Neural progenitor cell (in vitro differentiated cells): ENCODE data around the gene KCNQ1. TPM values are rescaled to one million over a fixed set of nuclear protein-coding genes. Genes with fewer than 3 reads are reported as not detected.

Experiments
- DNase-seq: peaks from one replicate; pipeline ENCODE4 v3.0.0-alpha.2; 2016; ENCODE audit warnings: low spot score
- H2AFZ ChIP-seq: fragments of 200-600 bp; sonication (generic); replicated peaks from 2 replicates; pipeline ENCODE4 v1.6.1; 2016; ENCODE audit warnings: antibody characterized with exemption
- H3F3A ChIP-seq: fragments of 200-600 bp; sonication (generic); 2 replicates; pipeline ENCODE4 v1.6.1; 2016; ENCODE audit warnings: antibody characterized with exemption, low read depth
- H3K27ac ChIP-seq: fragments of 200-600 bp; sonication (generic); 2 replicates; pipeline ENCODE4 v1.5.1; 2016; ENCODE audit warnings: mild to moderate bottlenecking
- H3K27me3 ChIP-seq: fragments of 200-600 bp; sonication (generic); 2 replicates; pipeline ENCODE4 v1.6.1; 2016; ENCODE audit warnings: mild to moderate bottlenecking, moderate library complexity
- H3K36me3 ChIP-seq: fragments of 200-600 bp; sonication (generic); 2 replicates; pipeline ENCODE4 v1.5.1; 2016
- H3K4me1 ChIP-seq: fragments of 200-600 bp; sonication (generic); 2 replicates; pipeline ENCODE4 v1.6.1; 2016; ENCODE audit warnings: mixed run types
- H3K4me2 ChIP-seq: fragments of 200-600 bp; sonication (generic); 2 replicates; pipeline ENCODE4 v1.6.1; 2016
- H3K4me3 ChIP-seq: fragments of 200-600 bp; sonication (generic); 2 replicates; pipeline ENCODE4 v1.5.1; 2016
- H3K79me2 ChIP-seq: fragments of 200-600 bp; sonication (generic); 2 replicates; pipeline ENCODE4 v1.6.1; 2016; ENCODE audit warnings: low read depth
- H3K9ac ChIP-seq: fragments of 200-600 bp; sonication (generic); 2 replicates; pipeline ENCODE4 v1.6.1; 2016
- H3K9me3 ChIP-seq: fragments of 200-600 bp; sonication (generic); 2 replicates; pipeline ENCODE4 v1.5.1; 2016; ENCODE audit warnings: low read depth
- H4K20me1 ChIP-seq: fragments of 200-600 bp; sonication (generic); 2 replicates; pipeline ENCODE4 v1.6.1; 2016; ENCODE audit warnings: low read depth
- H3K27ac Mint-ChIP-seq: 3 replicates; pipeline ENCODE4 v1.8.0; 2021; ENCODE audit warnings: mixed read lengths
- H3K27me3 Mint-ChIP-seq: 2 replicates; pipeline ENCODE4 v1.8.0; 2022; ENCODE audit warnings: low read depth, mild to moderate bottlenecking, inconsistent platforms, moderate library complexity, mixed read lengths; ENCODE audit not compliant: insufficient read depth
- H3K36me3 Mint-ChIP-seq: 3 replicates; pipeline ENCODE4 v1.8.0; 2021; ENCODE audit warnings: mixed read lengths
- H3K4me1 Mint-ChIP-seq: 3 replicates; pipeline ENCODE4 v1.8.0; 2021; ENCODE audit warnings: mixed read lengths
- H3K4me3 Mint-ChIP-seq: 3 replicates; pipeline ENCODE4 v1.8.0; 2021; ENCODE audit warnings: mild to moderate bottlenecking, moderate library complexity, mixed read lengths
- H3K9me3 Mint-ChIP-seq: 3 replicates; pipeline ENCODE4 v1.8.0; 2020; ENCODE audit warnings: mixed read lengths
- CTCF ChIP-seq: fragments of 200-600 bp; sonication (generic); IDR thresholded peaks from 2 replicates; pipeline ENCODE4 v1.5.1; 2017; ENCODE audit warnings: antibody characterized with exemption, mild to moderate bottlenecking
- EZH2 ChIP-seq: fragments of 200-600 bp; sonication (generic); IDR thresholded peaks from 2 replicates; pipeline ENCODE4 v1.6.1; 2017; ENCODE audit warnings: antibody characterized with exemption, mild to moderate bottlenecking, moderate library complexity
- EZH2phosphoT487 ChIP-seq: fragments of 200-600 bp; sonication (generic); IDR thresholded peaks from 2 replicates; pipeline ENCODE4 v1.6.1; 2017; ENCODE audit warnings: antibody characterized with exemption
- total RNA-seq: library from RNA; depleted of rRNA; stranded (reverse); fragments of >200 nt; gene quantifications from 2 replicates; pipeline ENCODE4 v1.2.3, GENCODE V29; 2015; ENCODE audit warnings: low replicate concordance

KCNQ1 gene
- total RNA-seq, 1 donor from 2014 or later = 0.11 TPM

GRCh38 chr11:2788168-2789071 lies 343.6 kb downstream of the KCNQ1 start:
- Histone ChIP-seq H3K4me3 (no peak overlapping the region), H3K9me3 (no peaks in the 10 kb centered on the region), H3K9ac (no peak overlapping the region), H2AFZ (no peak overlapping the region), H3K27ac (no peak overlapping the region), H4K20me1 (no peaks in the 10 kb centered on the region), H3K4me1 (peaks cover 14% of the 10 kb centered on the region), H3K27me3 (peaks cover 34% of the 10 kb centered on the region), H3K36me3 (no peaks in the 10 kb centered on the region), H3K79me2 (no peaks in the 10 kb centered on the region), H3F3A (no peaks in the 10 kb centered on the region), H3K4me2 (peak overlapping the region; percentile 27)
- H3K4me1 Mint-ChIP-seq = peaks cover 17% of the 10 kb centered on the region
- H3K27ac Mint-ChIP-seq = peak overlapping the region; percentile 53
- H3K27me3 Mint-ChIP-seq = peaks cover under 1% of the 10 kb centered on the region
- H3K36me3 Mint-ChIP-seq = no peaks in the 10 kb centered on the region
- peak; percentile 53 for DNase-seq
- H3K9me3 Mint-ChIP-seq = peaks cover 12% of the 10 kb centered on the region
- peak overlapping the region; percentile 50 for H3K4me3 Mint-ChIP-seq
- TF ChIP-seq CTCF (no peak), EZH2 (no peak), EZH2phosphoT487 (no peak)

GRCh38 chr11:2789331-2789730 lies 344.5 kb downstream of the KCNQ1 start:
- Histone ChIP-seq H3K79me2 (no peaks in the 10 kb centered on the region), H3K9me3 (no peaks in the 10 kb centered on the region), H4K20me1 (no peaks in the 10 kb centered on the region), H3K4me3 (no peak overlapping the region), H3K4me2 (no peak overlapping the region), H3K36me3 (no peaks in the 10 kb centered on the region), H3K4me1 (peaks cover 14% of the 10 kb centered on the region), H3K9ac (no peak overlapping the region), H3F3A (no peaks in the 10 kb centered on the region), H2AFZ (no peak overlapping the region), H3K27ac (no peak overlapping the region), H3K27me3 (peaks cover 39% of the 10 kb centered on the region)
- Mint-ChIP-seq H3K9me3 (peaks cover 12% of the 10 kb centered on the region), H3K4me3 (no peak overlapping the region), H3K27me3 (peaks cover 2% of the 10 kb centered on the region), H3K36me3 (no peaks in the 10 kb centered on the region), H3K27ac (peak overlapping the region; percentile 90), H3K4me1 (peaks cover 19% of the 10 kb centered on the region)
- no peak for DNase-seq
- TF ChIP-seq CTCF (no peak), EZH2phosphoT487 (no peak), EZH2 (no peak)

GRCh38 chr11:2789791-2790567 lies 345.2 kb downstream of the KCNQ1 start:
- no peak overlapping the region for H2AFZ ChIP-seq
- TF ChIP-seq CTCF (no peak), EZH2phosphoT487 (no peak), EZH2 (no peak)
- Mint-ChIP-seq H3K9me3 (peaks cover 8% of the 10 kb centered on the region), H3K4me1 (peaks cover 19% of the 10 kb centered on the region), H3K36me3 (no peaks in the 10 kb centered on the region), H3K27me3 (peaks cover 2% of the 10 kb centered on the region), H3K27ac (no peak overlapping the region), H3K4me3 (no peak overlapping the region)
- no peaks in the 10 kb centered on the region for H3K9me3 ChIP-seq
- no peaks in the 10 kb centered on the region for H4K20me1 ChIP-seq
- H3F3A ChIP-seq = no peaks in the 10 kb centered on the region
- peaks cover 39% of the 10 kb centered on the region for H3K27me3 ChIP-seq
- peaks cover 14% of the 10 kb centered on the region for H3K4me1 ChIP-seq
- no peaks in the 10 kb centered on the region for H3K79me2 ChIP-seq
- H3K27ac ChIP-seq = no peak overlapping the region
- H3K4me3 ChIP-seq = no peak overlapping the region
- DNase-seq = no peak
- H3K4me2 ChIP-seq = no peak overlapping the region
- no peaks in the 10 kb centered on the region for H3K36me3 ChIP-seq
- no peak overlapping the region for H3K9ac ChIP-seq
